Raji (cell line): ENCODE results near the gene LAMA3.

Experiments
- POLR2A ChIP-seq: IDR thresholded peaks from 2 replicates; pipeline ENCODE4 v1.6.1; 2011; ENCODE audit warnings: low read depth, low read length, control low read depth; ENCODE audit not compliant: insufficient read depth

LAMA3 gene

GRCh38 chr18:23871410-23871809 is 182.2 kb downstream of the LAMA3 start:
- TF ChIP-seq POLR2A: no peak

GRCh38 chr18:23872701-23873550 is 183.7 kb downstream of the LAMA3 start:
- TF ChIP-seq POLR2A: no peak

DNA sequence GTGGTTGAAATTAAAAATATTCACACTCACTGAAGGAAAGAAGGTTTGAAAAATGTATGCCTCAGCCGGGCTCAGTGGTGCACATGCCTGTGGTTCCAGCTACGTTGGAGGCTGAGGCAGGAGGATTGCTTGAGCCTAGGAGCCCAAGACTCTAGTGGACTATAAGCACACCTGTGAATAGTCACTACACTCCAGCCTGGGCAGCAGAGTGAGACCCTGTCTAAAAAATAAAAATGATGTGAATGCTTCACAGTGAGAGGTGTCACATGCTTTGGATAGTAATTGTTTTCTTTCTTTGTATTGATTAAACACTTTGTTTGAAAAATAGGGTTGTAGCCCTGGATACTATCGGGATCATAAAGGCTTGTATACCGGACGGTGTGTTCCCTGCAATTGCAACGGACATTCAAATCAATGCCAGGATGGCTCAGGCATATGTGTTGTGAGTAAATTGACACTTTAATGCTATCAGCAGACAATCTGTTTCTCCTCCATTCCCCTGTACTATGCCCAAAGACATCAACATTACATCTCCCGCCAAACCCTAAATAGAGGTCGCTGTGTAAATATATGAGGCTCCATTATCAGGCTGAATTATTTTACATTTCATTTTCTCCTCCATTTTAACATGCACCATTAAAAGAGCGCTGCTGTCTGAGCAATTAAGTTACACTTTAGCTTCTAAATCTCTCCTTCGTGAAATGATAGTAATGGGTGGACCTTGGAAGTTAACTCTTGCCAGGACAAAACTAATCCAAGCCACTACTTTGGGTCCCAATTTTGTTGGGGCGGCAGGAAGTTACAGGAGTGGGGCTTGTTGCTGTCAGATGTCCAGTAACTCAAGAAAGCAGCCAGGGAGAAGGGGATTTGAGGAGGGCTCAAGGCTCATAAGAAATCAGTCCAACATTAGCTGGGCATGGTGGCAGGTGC is 187.0 kb downstream of the LAMA3 start:
- no peak for TF ChIP-seq POLR2A

DNA sequence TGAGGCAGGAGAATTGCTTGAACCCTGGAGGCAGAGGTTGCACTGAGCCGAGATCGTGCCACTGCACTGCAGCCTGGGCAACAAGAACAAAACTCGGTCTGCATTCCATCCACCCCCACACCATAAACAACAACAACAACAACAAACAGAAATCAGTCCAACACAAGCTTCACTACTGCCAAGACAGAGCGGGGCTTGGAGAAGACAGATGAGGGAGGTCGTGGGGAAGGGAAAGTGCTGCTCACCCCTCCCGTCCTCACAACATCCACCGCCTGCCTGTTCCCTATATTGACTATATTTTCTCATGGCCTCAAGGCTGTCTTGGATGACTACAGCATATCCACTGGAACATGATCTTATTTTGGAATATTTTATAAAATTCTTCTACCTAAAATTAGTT is 187.7 kb downstream of the LAMA3 start:
- TF ChIP-seq POLR2A: no peak

GRCh38 chr18:23877371-23877770 is 188.1 kb downstream of the LAMA3 start:
- TF ChIP-seq POLR2A: no peak

DNA sequence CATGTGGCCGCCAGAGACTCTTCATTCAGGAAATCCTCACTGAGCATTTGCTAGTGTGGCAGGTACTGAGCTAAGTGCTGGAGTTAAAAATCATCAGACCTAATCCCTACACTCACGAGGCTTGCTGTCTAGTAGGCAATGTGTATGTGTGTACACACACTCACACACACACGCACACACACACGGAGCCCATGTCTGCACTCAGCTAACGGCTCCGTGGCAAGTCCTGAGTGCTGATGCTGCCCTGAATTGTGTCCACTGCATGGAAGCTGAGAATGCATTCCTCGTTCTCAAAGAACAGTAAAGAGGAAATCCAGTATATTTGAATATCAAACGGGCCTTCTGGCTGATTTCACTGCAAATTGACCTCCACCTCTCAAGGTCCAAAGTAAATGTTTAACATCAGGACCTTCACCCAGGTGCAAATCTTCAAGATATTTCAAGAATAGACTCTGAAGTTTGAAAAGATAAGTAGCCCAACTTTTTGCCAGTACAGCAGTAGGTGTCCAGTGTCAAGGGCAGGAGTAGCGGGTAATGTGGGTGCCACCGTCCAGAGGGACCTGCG is 189.2 kb downstream of the LAMA3 start:
- no peak for TF ChIP-seq POLR2A

- no peak for TF ChIP-seq POLR2A
These were observed 189.9 kb downstream of the LAMA3 start for GRCh38 chr18:23879126-23879525.

GRCh38 chr18:23879544-23879943 is 190.3 kb downstream of the LAMA3 start:
- no peak for TF ChIP-seq POLR2A

- TF ChIP-seq POLR2A: no peak
These were observed 190.8 kb downstream of the LAMA3 start for GRCh38 chr18:23879966-23880565.

- TF ChIP-seq POLR2A: no peak
These were observed 191.8 kb downstream of the LAMA3 start for GRCh38 chr18:23880931-23881617.

- no peak for TF ChIP-seq POLR2A
These were observed 192.5 kb downstream of the LAMA3 start for GRCh38 chr18:23881778-23882177.

DNA sequence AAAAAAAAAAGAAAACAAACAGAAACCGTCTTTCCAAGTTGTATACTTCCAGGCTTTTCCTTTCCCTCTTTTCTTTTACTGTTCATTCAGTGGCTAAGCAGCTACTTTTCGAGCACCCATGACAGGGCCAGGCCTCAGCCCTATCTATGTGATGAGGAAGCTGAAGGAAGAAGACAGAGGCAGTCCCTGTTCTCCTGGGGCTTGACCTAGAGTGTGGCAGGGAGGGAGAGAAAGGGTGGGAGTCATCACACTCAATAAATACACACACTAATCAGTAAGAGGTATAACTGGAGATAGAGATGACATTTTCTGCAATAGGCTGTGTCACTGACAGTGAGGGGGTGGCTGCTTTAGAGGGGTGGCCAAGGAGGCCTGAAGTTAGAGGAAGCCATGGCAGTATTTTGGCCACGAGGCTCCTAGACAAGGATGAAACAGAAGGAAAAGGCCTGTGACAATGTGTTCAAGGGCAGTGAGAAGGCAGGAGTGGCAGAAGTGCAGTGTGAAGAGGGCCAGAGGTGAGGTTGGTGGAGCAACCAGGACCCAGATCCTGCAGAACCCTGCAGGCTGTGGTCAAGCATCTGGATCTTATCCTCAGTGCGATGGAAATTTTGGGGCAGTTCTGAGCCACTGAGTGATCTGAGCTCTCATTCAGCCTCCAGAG is 193.5 kb downstream of the LAMA3 start:
- no peak for TF ChIP-seq POLR2A

- no peak for TF ChIP-seq POLR2A
These were observed 194.1 kb downstream of the LAMA3 start for GRCh38 chr18:23883277-23883790.
